ENCODE data around the gene PSMD1.
"Not testable (repeated sequence)": the region's sequence is repeated elsewhere in the genome, so short reads cannot be mapped to it uniquely, and the experiment has no call there.

Gene PSMD1

GRCh38 chr2:231067531-231067930 lies 10.9 kb downstream of the PSMD1 start:
- not testable (repeated sequence) for H3K23ac ChIP-seq (ENCODE audit: low read length); H3K9ac ChIP-seq (ENCODE audit: low read length); H3K4ac ChIP-seq (ENCODE audit: low read depth, low read length); H3K4me1 ChIP-seq (ENCODE audit: control insufficient read depth, low read depth, low read length); H3K4me3 ChIP-seq (ENCODE audit: low read length); H2BK5ac ChIP-seq (ENCODE audit: low read length); H3K18ac ChIP-seq (ENCODE audit: low read length); H2AK5ac ChIP-seq (ENCODE audit: low read length); H3K4me2 ChIP-seq (ENCODE audit: low read length); H3K27ac ChIP-seq (ENCODE audit: low read depth, low read length); DNase-seq; H3K56ac ChIP-seq (ENCODE audit: low read length); H3K27me3 ChIP-seq (ENCODE audit: insufficient read depth, low read length, poor library complexity); H3K79me2 ChIP-seq (ENCODE audit: control insufficient read depth, insufficient read depth, low read length); H2BK120ac ChIP-seq (ENCODE audit: low read depth, low read length); H4K8ac ChIP-seq (ENCODE audit: low read depth, low read length); H3K79me1 ChIP-seq (ENCODE audit: low read length); H2BK15ac ChIP-seq (replicated peaks; ENCODE audit: low read depth); H4K5ac ChIP-seq (ENCODE audit: low read length); H3K36me3 ChIP-seq (ENCODE audit: control insufficient read depth, insufficient read depth, low read length)
- WGBS (ENCODE audit: extremely low coverage, insufficient coverage, low lambda C conversion rate): no CpG with 5 or more reads among the region's 8 CpGs

- H3K18ac ChIP-seq (ENCODE audit: low read length): no peak overlapping the region
- no CpG with 5 or more reads among the region's 5 CpGs for WGBS (ENCODE audit: extremely low coverage, insufficient coverage, low lambda C conversion rate)
- no peak overlapping the region for H3K23ac ChIP-seq (ENCODE audit: low read length)
- no peak overlapping the region for H3K56ac ChIP-seq (ENCODE audit: low read length)
- no peak overlapping the region for H4K5ac ChIP-seq (ENCODE audit: low read length)
- no peak overlapping the region for H3K4me2 ChIP-seq (ENCODE audit: low read length)
- H3K4me3 ChIP-seq (ENCODE audit: low read length): no peak overlapping the region
- no peaks in the 10 kb centered on the region for H3K79me2 ChIP-seq (ENCODE audit: control insufficient read depth, insufficient read depth, low read length)
- no peak overlapping the region for H3K9ac ChIP-seq (ENCODE audit: low read length)
- no peak for DNase-seq
- H4K8ac ChIP-seq (ENCODE audit: low read depth, low read length): no peak overlapping the region
- H2BK15ac ChIP-seq (replicated peaks; ENCODE audit: low read depth): no peak overlapping the region
- no peak overlapping the region for H3K4ac ChIP-seq (ENCODE audit: low read depth, low read length)
- H3K27me3 ChIP-seq (ENCODE audit: insufficient read depth, low read length, poor library complexity): no peaks in the 10 kb centered on the region
- no peak overlapping the region for H2BK120ac ChIP-seq (ENCODE audit: low read depth, low read length)
- H3K27ac ChIP-seq (ENCODE audit: low read depth, low read length): no peak overlapping the region
- peaks cover 1% of the 10 kb centered on the region for H3K79me1 ChIP-seq (ENCODE audit: low read length)
- H2BK5ac ChIP-seq (ENCODE audit: low read length): no peak overlapping the region
- no peaks in the 10 kb centered on the region for H3K4me1 ChIP-seq (ENCODE audit: control insufficient read depth, low read depth, low read length)
- H3K36me3 ChIP-seq (ENCODE audit: control insufficient read depth, insufficient read depth, low read length): peaks cover 1% of the 10 kb centered on the region
- no peak overlapping the region for H2AK5ac ChIP-seq (ENCODE audit: low read length)
These were observed 12.0 kb downstream of the PSMD1 start for GRCh38 chr2:231068525-231069222.

- H3K56ac ChIP-seq (ENCODE audit: low read length): no peak overlapping the region
- H3K36me3 ChIP-seq (ENCODE audit: control insufficient read depth, insufficient read depth, low read length): peaks cover 1% of the 10 kb centered on the region
- H4K8ac ChIP-seq (ENCODE audit: low read depth, low read length): no peak overlapping the region
- H3K27ac ChIP-seq (ENCODE audit: low read depth, low read length): no peak overlapping the region
- H4K5ac ChIP-seq (ENCODE audit: low read length): no peak overlapping the region
- H3K4me3 ChIP-seq (ENCODE audit: low read length): no peak overlapping the region
- H3K27me3 ChIP-seq (ENCODE audit: insufficient read depth, low read length, poor library complexity): no peaks in the 10 kb centered on the region
- no CpG with 5 or more reads among the region's 1 CpG for WGBS (ENCODE audit: extremely low coverage, insufficient coverage, low lambda C conversion rate)
- H3K79me1 ChIP-seq (ENCODE audit: low read length): no peaks in the 10 kb centered on the region
- no peak overlapping the region for H2BK5ac ChIP-seq (ENCODE audit: low read length)
- no peaks in the 10 kb centered on the region for H3K4me1 ChIP-seq (ENCODE audit: control insufficient read depth, low read depth, low read length)
- no peak overlapping the region for H2BK120ac ChIP-seq (ENCODE audit: low read depth, low read length)
- no peak overlapping the region for H3K9ac ChIP-seq (ENCODE audit: low read length)
- no peak overlapping the region for H3K18ac ChIP-seq (ENCODE audit: low read length)
- H3K4ac ChIP-seq (ENCODE audit: low read depth, low read length): no peak overlapping the region
- DNase-seq: no peak
- H3K4me2 ChIP-seq (ENCODE audit: low read length): no peak overlapping the region
- no peaks in the 10 kb centered on the region for H3K79me2 ChIP-seq (ENCODE audit: control insufficient read depth, insufficient read depth, low read length)
- H2AK5ac ChIP-seq (ENCODE audit: low read length): no peak overlapping the region
- no peak overlapping the region for H2BK15ac ChIP-seq (replicated peaks; ENCODE audit: low read depth)
- H3K23ac ChIP-seq (ENCODE audit: low read length): no peak overlapping the region
These were observed 12.8 kb downstream of the PSMD1 start for GRCh38 chr2:231069379-231070054.

- no peak overlapping the region for H4K8ac ChIP-seq (ENCODE audit: low read depth, low read length)
- no peak overlapping the region for H3K56ac ChIP-seq (ENCODE audit: low read length)
- no peaks in the 10 kb centered on the region for H3K79me1 ChIP-seq (ENCODE audit: low read length)
- no peak overlapping the region for H3K9ac ChIP-seq (ENCODE audit: low read length)
- H3K36me3 ChIP-seq (ENCODE audit: control insufficient read depth, insufficient read depth, low read length): peaks cover 15% of the 10 kb centered on the region
- H2BK5ac ChIP-seq (ENCODE audit: low read length): no peak overlapping the region
- H2AK5ac ChIP-seq (ENCODE audit: low read length): no peak overlapping the region
- H3K23ac ChIP-seq (ENCODE audit: low read length): no peak overlapping the region
- no peaks in the 10 kb centered on the region for H3K4me1 ChIP-seq (ENCODE audit: control insufficient read depth, low read depth, low read length)
- H3K4me2 ChIP-seq (ENCODE audit: low read length): no peak overlapping the region
- no CpG with 5 or more reads among the region's 1 CpG for WGBS (ENCODE audit: extremely low coverage, insufficient coverage, low lambda C conversion rate)
- no peak overlapping the region for H4K5ac ChIP-seq (ENCODE audit: low read length)
- no peak overlapping the region for H3K4me3 ChIP-seq (ENCODE audit: low read length)
- H3K79me2 ChIP-seq (ENCODE audit: control insufficient read depth, insufficient read depth, low read length): no peaks in the 10 kb centered on the region
- no peak for DNase-seq
- H3K18ac ChIP-seq (ENCODE audit: low read length): no peak overlapping the region
- H3K27ac ChIP-seq (ENCODE audit: low read depth, low read length): no peak overlapping the region
- H2BK120ac ChIP-seq (ENCODE audit: low read depth, low read length): no peak overlapping the region
- H2BK15ac ChIP-seq (replicated peaks; ENCODE audit: low read depth): no peak overlapping the region
- H3K27me3 ChIP-seq (ENCODE audit: insufficient read depth, low read length, poor library complexity): no peaks in the 10 kb centered on the region
- H3K4ac ChIP-seq (ENCODE audit: low read depth, low read length): no peak overlapping the region
These were observed 27.9 kb downstream of the PSMD1 start for GRCh38 chr2:231084565-231084964.

- no peak overlapping the region for H2AK5ac ChIP-seq (ENCODE audit: low read length)
- no peak overlapping the region for H3K9ac ChIP-seq (ENCODE audit: low read length)
- no peaks in the 10 kb centered on the region for H3K79me2 ChIP-seq (ENCODE audit: control insufficient read depth, insufficient read depth, low read length)
- H3K4me2 ChIP-seq (ENCODE audit: low read length): no peak overlapping the region
- no peak overlapping the region for H3K27ac ChIP-seq (ENCODE audit: low read depth, low read length)
- no peaks in the 10 kb centered on the region for H3K4me1 ChIP-seq (ENCODE audit: control insufficient read depth, low read depth, low read length)
- H4K5ac ChIP-seq (ENCODE audit: low read length): no peak overlapping the region
- no peak overlapping the region for H2BK5ac ChIP-seq (ENCODE audit: low read length)
- no peak overlapping the region for H4K8ac ChIP-seq (ENCODE audit: low read depth, low read length)
- H3K23ac ChIP-seq (ENCODE audit: low read length): no peak overlapping the region
- no peak overlapping the region for H3K4me3 ChIP-seq (ENCODE audit: low read length)
- H2BK120ac ChIP-seq (ENCODE audit: low read depth, low read length): no peak overlapping the region
- WGBS (ENCODE audit: extremely low coverage, insufficient coverage, low lambda C conversion rate): no CpG with 5 or more reads among the region's 4 CpGs
- DNase-seq: no peak
- H3K18ac ChIP-seq (ENCODE audit: low read length): no peak overlapping the region
- H3K56ac ChIP-seq (ENCODE audit: low read length): no peak overlapping the region
- H3K4ac ChIP-seq (ENCODE audit: low read depth, low read length): no peak overlapping the region
- H3K36me3 ChIP-seq (ENCODE audit: control insufficient read depth, insufficient read depth, low read length): peaks cover 11% of the 10 kb centered on the region
- peaks cover 6% of the 10 kb centered on the region for H3K79me1 ChIP-seq (ENCODE audit: low read length)
- no peaks in the 10 kb centered on the region for H3K27me3 ChIP-seq (ENCODE audit: insufficient read depth, low read length, poor library complexity)
- H2BK15ac ChIP-seq (replicated peaks; ENCODE audit: low read depth): no peak overlapping the region
These were observed 32.1 kb downstream of the PSMD1 start for GRCh38 chr2:231088754-231089153.
